SK-N-SH (cell line): Measurements from ENCODE around the gene TRAPPC12. TPM values are rescaled to one million over a fixed set of nuclear protein-coding genes. Genes with fewer than 3 reads are reported as not detected.

ENCODE experiments used
- CTCF ChIA-PET: fragments of 300-600, 350-600 bp; formaldehyde crosslinking; extraction: SDS; loops from one replicate; lab custom pipeline; 2021; lab: Yijun Ruan, JAX
- POLR2A ChIA-PET: fragments of 350-600 bp; sonication (Branson Sonifier 250); formaldehyde crosslinking; extraction: SDS; loops from one replicate; lab custom pipeline; 2020; ENCODE audit warnings: antibody characterized with exemption, inconsistent platforms; lab: Yijun Ruan, JAX
- DNase-seq: peaks from one replicate; pipeline ENCODE4 v3.0.0; 2012
- H2AFZ ChIP-seq: fragments of 200-600 bp; sonication (generic); 2 replicates; pipeline ENCODE4 v1.8.1; 2016; ENCODE audit warnings: antibody characterized with exemption, mild to moderate bottlenecking, low read depth
- H3F3A ChIP-seq: fragments of 200-600 bp; sonication (generic); replicated peaks from 2 replicates; pipeline ENCODE3; 2016; ENCODE audit warnings: antibody characterized with exemption, mild to moderate bottlenecking; ENCODE audit not compliant: insufficient read depth
- H3K27ac ChIP-seq, 2 experiments: fragments of 200-500 bp in 1 of 2; fragments of 200-600 bp in 1 of 2; sonication (Bioruptor generic) in 1 of 2; sonication (generic), shearing (Covaris generic) in 1 of 2; 2 replicates each; pipeline versions ENCODE4 v1.5.1 to v1.6.1; 2014 to 2016; ENCODE audit warnings: low read depth in 2 of 2, inconsistent platforms in 1 of 2, low read length in 1 of 2, mild to moderate bottlenecking in 1 of 2, mixed read lengths in 1 of 2
- H3K27me3 ChIP-seq: fragments of 200-600 bp; sonication (generic), shearing (Covaris generic); 2 replicates; pipeline ENCODE4 v1.6.1; 2016; ENCODE audit warnings: mixed run types; ENCODE audit not compliant: insufficient read depth
- H3K36me3 ChIP-seq, 2 experiments: fragments of 200-500 bp in 1 of 2; fragments of 200-600 bp in 1 of 2; sonication (Bioruptor generic) in 1 of 2; sonication (generic) in 1 of 2; replicated peaks in 1 of 2; 2 replicates each; pipeline versions ENCODE3 to v1.5.1; 2014 to 2016; ENCODE audit warnings: low read length in 1 of 2, mild to moderate bottlenecking in 1 of 2; ENCODE audit not compliant: insufficient read depth in 2 of 2, control insufficient read depth in 1 of 2
- H3K4me1 ChIP-seq, 2 experiments: fragments of 200-500 bp in 1 of 2; fragments of 200-600 bp in 1 of 2; sonication (Bioruptor generic) in 1 of 2; sonication (generic), shearing (Covaris generic) in 1 of 2; 2 replicates each; pipeline versions ENCODE4 v1.5.1 to v1.6.1; 2014 to 2016; ENCODE audit warnings: low read depth in 1 of 2, low read length in 1 of 2, mixed run types in 1 of 2; ENCODE audit not compliant: insufficient read depth in 2 of 2, control insufficient read depth in 1 of 2
- H3K4me2 ChIP-seq: fragments of 200-600 bp; sonication (generic), shearing (Covaris generic); 2 replicates; pipeline ENCODE4 v1.6.1; 2017; ENCODE audit warnings: mixed run types
- H3K4me3 ChIP-seq, 2 experiments: fragments of 200-500 bp in 1 of 2; fragments of 200-600 bp in 1 of 2; sonication (Bioruptor generic) in 1 of 2; sonication (generic), shearing (Covaris generic) in 1 of 2; 2 replicates each; pipeline versions ENCODE4 v1.5.1 to v1.8.1; 2014 to 2016; ENCODE audit warnings: low read depth in 2 of 2, inconsistent platforms in 1 of 2, low read length in 1 of 2, mild to moderate bottlenecking in 1 of 2, mixed read lengths in 1 of 2, moderate library complexity in 1 of 2
- H3K79me2 ChIP-seq: fragments of 200-600 bp; sonication (generic); 2 replicates; pipeline ENCODE4 v1.8.1; 2017; ENCODE audit warnings: mild to moderate bottlenecking; ENCODE audit not compliant: insufficient read depth
- H3K9ac ChIP-seq: fragments of 200-600 bp; sonication (generic); 2 replicates; pipeline ENCODE4 v1.6.1; 2017; ENCODE audit warnings: mixed run types
- H3K9me2 ChIP-seq: fragments of 200-600 bp; sonication (generic); 2 replicates; pipeline ENCODE4 v1.6.1; 2017; ENCODE audit warnings: mixed run types
- H3K9me3 ChIP-seq: fragments of 200-600 bp; sonication (generic); 2 replicates; pipeline ENCODE4 v1.6.1; 2017; ENCODE audit warnings: mixed run types, mild to moderate bottlenecking, moderate library complexity
- H4K20me1 ChIP-seq: fragments of 200-600 bp; sonication (generic); 2 replicates; pipeline ENCODE4 v1.6.1; 2017; ENCODE audit warnings: mild to moderate bottlenecking, mixed run types; ENCODE audit not compliant: insufficient read depth
- CHD2 ChIP-seq: fragments of 150-350 bp; IDR thresholded peaks from 2 replicates; pipeline ENCODE4 v1.6.1; 2018; ENCODE audit warnings: low read length; ENCODE audit not compliant: partially characterized antibody
- ELF1 ChIP-seq: IDR thresholded peaks from 2 replicates; pipeline ENCODE4 v1.4.0; 2012
- EZH2phosphoT487 ChIP-seq: fragments of 200-600 bp; sonication (generic); IDR thresholded peaks from 2 replicates; pipeline ENCODE4 v1.6.1; 2017; ENCODE audit warnings: low read depth, mixed run types, mild to moderate bottlenecking, antibody characterized with exemption, moderate library complexity, borderline replicate concordance
- FOSL2 ChIP-seq: IDR thresholded peaks from 2 replicates; pipeline ENCODE4 v1.4.0; 2012; ENCODE audit warnings: low read depth, mild to moderate bottlenecking, moderate library complexity, borderline replicate concordance
- MXI1 ChIP-seq: IDR thresholded peaks from 2 replicates; pipeline ENCODE4 v1.6.1; 2012; ENCODE audit warnings: mild to moderate bottlenecking, low read depth, low read length, improper control_type of control experiment
- NRF1 ChIP-seq: IDR thresholded peaks from 2 replicates; pipeline ENCODE4 v1.6.1; 2012; ENCODE audit warnings: low read depth, mild to moderate bottlenecking, low read length
- RFX5 ChIP-seq: IDR thresholded peaks from 2 replicates; pipeline ENCODE4 v1.6.1; 2012; ENCODE audit warnings: mild to moderate bottlenecking, improper control_type of control experiment, low read length
- TCF12 ChIP-seq: IDR thresholded peaks from 2 replicates; pipeline ENCODE4 v1.4.0; 2012
- TEAD4 ChIP-seq: IDR thresholded peaks from 2 replicates; pipeline ENCODE4 v1.4.0; 2012; ENCODE audit warnings: mild to moderate bottlenecking, borderline replicate concordance; ENCODE audit not compliant: insufficient read depth
- YY1 ChIP-seq: IDR thresholded peaks from 2 replicates; pipeline ENCODE4 v1.4.0; 2012; ENCODE audit warnings: low read depth, mild to moderate bottlenecking
- WGBS: methylation state at CpG from one replicate; pipeline ENCODE4 v1.1.6; 2017; ENCODE audit warnings: low lambda C conversion rate; 5-methylcytosine and 5-hydroxymethylcytosine counted together
- polyA plus RNA-seq, 3 experiments: library from polyadenylated mRNA; depleted of rRNA; stranded (reverse); fragments of >200 nt; gene quantifications; 2 replicates each; pipeline ENCODE4 v1.2.3, GENCODE V29; 2012
- TF ChIP-seq, protein P1 (sequence below): fragments of 150-350 bp; IDR thresholded peaks from 2 replicates; pipeline ENCODE4 v1.6.1; 2017; ENCODE audit warnings: antibody characterized with exemption, low read length, low read depth, borderline replicate concordance
- TF ChIP-seq, protein P2 (sequence below): IDR thresholded peaks from 2 replicates; pipeline ENCODE4 v1.4.0; 2012; ENCODE audit warnings: low read depth, borderline replicate concordance
- TF ChIP-seq, protein P3 (sequence below): IDR thresholded peaks from 2 replicates; pipeline ENCODE4 v1.6.1; 2012; ENCODE audit warnings: mild to moderate bottlenecking, low read depth, low read length, moderate library complexity

Gene TRAPPC12
- polyA plus RNA-seq, 1 of the 3 experiments (the other 2 are of a cell fraction) = 83.3 TPM

DNA sequence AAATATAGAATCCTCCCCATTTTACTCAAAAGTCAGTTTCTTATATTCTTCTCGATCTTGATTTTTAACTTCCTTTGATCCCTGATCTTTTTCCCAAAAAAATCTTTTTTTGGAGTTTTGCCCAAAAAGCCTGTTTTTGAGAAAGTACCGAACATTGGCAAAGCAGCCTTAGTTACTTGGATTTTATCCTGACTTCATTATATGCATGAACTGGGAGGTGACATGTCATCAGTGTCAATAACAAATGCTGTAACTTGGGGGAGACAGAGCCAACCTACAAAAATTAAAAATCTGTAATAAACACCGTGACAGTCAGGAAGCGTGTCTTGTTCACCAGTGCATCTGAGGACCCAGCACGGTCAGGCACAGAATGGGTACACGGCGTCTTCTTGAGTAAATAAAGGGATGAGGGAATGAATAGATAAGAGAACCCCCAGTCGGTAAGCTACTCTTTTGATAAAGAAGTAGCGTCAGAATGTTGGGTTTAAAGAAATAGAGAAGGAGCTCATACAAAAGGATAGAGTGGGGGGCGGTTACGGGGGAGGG lies 24.9 kb downstream of the TRAPPC12 start:
- Histone ChIP-seq H3K36me3 (peaks cover 52 to 68% of the 10 kb centered on the region in 2 experiments), H3K27me3 (no peaks in the 10 kb centered on the region), H3F3A (no peaks in the 10 kb centered on the region), H4K20me1 (no peaks in the 10 kb centered on the region)
- ChIA-PET CTCF (interaction anchor here (0.6 to 2.9 kb wide), 2 partner anchors 19 to 1016 kb away, joined by 3 to 17 read pairs; no protein-coding TSS in a partner anchor), POLR2A (no interaction called here)
- TF ChIP-seq TEAD4 (no peak), TCF12 (no peak), YY1 (no peak), EZH2phosphoT487 (no peak), CHD2 (no peak), MXI1 (no peak), FOSL2 (no peak), RFX5 (no peak), NRF1 (no peak), ELF1 (no peak)
- TF ChIP-seq, protein P1, sequence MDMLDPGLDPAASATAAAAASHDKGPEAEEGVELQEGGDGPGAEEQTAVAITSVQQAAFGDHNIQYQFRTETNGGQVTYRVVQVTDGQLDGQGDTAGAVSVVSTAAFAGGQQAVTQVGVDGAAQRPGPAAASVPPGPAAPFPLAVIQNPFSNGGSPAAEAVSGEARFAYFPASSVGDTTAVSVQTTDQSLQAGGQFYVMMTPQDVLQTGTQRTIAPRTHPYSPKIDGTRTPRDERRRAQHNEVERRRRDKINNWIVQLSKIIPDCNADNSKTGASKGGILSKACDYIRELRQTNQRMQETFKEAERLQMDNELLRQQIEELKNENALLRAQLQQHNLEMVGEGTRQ = no peak
- TF ChIP-seq, protein P2, sequence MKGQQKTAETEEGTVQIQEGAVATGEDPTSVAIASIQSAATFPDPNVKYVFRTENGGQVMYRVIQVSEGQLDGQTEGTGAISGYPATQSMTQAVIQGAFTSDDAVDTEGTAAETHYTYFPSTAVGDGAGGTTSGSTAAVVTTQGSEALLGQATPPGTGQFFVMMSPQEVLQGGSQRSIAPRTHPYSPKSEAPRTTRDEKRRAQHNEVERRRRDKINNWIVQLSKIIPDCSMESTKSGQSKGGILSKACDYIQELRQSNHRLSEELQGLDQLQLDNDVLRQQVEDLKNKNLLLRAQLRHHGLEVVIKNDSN = no peak
- TF ChIP-seq, protein P3, sequence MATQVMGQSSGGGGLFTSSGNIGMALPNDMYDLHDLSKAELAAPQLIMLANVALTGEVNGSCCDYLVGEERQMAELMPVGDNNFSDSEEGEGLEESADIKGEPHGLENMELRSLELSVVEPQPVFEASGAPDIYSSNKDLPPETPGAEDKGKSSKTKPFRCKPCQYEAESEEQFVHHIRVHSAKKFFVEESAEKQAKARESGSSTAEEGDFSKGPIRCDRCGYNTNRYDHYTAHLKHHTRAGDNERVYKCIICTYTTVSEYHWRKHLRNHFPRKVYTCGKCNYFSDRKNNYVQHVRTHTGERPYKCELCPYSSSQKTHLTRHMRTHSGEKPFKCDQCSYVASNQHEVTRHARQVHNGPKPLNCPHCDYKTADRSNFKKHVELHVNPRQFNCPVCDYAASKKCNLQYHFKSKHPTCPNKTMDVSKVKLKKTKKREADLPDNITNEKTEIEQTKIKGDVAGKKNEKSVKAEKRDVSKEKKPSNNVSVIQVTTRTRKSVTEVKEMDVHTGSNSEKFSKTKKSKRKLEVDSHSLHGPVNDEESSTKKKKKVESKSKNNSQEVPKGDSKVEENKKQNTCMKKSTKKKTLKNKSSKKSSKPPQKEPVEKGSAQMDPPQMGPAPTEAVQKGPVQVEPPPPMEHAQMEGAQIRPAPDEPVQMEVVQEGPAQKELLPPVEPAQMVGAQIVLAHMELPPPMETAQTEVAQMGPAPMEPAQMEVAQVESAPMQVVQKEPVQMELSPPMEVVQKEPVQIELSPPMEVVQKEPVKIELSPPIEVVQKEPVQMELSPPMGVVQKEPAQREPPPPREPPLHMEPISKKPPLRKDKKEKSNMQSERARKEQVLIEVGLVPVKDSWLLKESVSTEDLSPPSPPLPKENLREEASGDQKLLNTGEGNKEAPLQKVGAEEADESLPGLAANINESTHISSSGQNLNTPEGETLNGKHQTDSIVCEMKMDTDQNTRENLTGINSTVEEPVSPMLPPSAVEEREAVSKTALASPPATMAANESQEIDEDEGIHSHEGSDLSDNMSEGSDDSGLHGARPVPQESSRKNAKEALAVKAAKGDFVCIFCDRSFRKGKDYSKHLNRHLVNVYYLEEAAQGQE = no peak
- TF ChIP-seq, all 33 proteins: peak for 0
- peaks cover 43% of the 10 kb centered on the region; the same call in 1 of the 2 replicates for H3K79me2 ChIP-seq
- no peak overlapping the region for H3K27ac ChIP-seq
- no peak overlapping the region for H2AFZ ChIP-seq
- DNase-seq = no peak
- WGBS = 94% methylated on average over 11 of the region's 11 CpGs
- H3K9ac ChIP-seq = no peak overlapping the region
- H3K9me2 ChIP-seq = no peaks in the 10 kb centered on the region
- no peaks in the 10 kb centered on the region for H3K9me3 ChIP-seq
- no peak overlapping the region for H3K4me2 ChIP-seq
- no peak overlapping the region for H3K4me3 ChIP-seq
- H3K4me1 ChIP-seq = peaks cover 0 to 12% of the 10 kb centered on the region in 2 experiments; a peak in 2 of 4 replicates
